Retinal pigment epithelial cell (primary cell): ENCODE data around the gene SNTB2.

Experiments used
- DNase-seq: peaks from one replicate; pipeline ENCODE4 v3.0.0-alpha.2; 2010; ENCODE audit warnings: low read depth
- H3K4me3 ChIP-seq: 2 replicates; pipeline ENCODE4 v1.5.1; 2011; ENCODE audit warnings: mild to moderate bottlenecking, low read length, control low read depth, moderate library complexity
- CTCF ChIP-seq: conservative IDR thresholded peaks from 2 replicates; pipeline ENCODE4 v1.5.1; 2011; ENCODE audit warnings: low read depth, low read length, control low read depth, inconsistent platforms

The SNTB2 gene

DNA sequence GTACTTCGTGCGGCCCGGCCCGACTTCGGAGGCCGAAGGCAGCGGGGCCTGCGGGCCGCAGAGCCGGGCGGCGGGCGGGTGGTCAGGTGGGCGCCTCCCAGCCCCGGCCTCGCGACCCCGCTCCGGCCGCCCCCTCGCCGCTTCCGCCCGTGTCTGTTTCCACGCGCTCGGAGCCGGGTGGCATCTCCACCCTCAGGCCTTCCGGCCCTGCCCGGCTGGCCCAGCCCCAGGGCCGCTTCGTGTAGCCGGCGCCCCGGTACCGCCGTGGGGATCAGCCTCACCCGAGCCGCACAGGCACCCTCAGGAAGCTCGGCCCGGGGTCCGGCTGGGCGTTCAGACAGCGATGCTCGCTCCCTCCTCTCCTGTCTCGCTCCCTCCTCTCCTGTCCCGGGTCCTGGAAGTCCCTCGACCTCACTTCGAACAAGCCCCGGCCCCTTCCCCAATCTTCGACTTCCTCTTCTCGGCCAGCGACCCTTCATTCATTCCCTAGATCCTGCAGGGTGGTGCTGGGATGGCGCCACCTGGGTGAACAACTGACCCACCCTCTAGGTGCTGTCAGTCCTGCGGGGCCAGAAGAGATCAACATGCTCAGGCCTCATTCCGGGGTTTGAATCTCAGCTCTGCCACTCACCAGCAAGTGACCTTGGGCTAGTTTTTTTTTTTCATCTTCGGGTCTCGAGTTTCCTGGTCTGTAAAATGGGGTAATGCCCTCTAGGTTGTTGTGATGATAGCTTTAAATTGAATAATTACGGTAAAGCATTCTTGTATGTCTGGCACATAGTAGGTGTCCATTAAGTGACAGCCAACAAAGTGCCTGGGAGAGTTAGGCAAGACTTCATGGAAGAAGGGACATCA, 124.8 kb downstream of the SNTB2 start:
- no peak for DNase-seq
- peak; percentile 35 for TF ChIP-seq CTCF
- peak overlapping the region; percentile 79 for H3K4me3 ChIP-seq

GRCh38 chr16:69313469-69313868, 126.5 kb downstream of the SNTB2 start:
- no peak overlapping the region for H3K4me3 ChIP-seq
- DNase-seq: no peak
- TF ChIP-seq CTCF: no peak

DNA sequence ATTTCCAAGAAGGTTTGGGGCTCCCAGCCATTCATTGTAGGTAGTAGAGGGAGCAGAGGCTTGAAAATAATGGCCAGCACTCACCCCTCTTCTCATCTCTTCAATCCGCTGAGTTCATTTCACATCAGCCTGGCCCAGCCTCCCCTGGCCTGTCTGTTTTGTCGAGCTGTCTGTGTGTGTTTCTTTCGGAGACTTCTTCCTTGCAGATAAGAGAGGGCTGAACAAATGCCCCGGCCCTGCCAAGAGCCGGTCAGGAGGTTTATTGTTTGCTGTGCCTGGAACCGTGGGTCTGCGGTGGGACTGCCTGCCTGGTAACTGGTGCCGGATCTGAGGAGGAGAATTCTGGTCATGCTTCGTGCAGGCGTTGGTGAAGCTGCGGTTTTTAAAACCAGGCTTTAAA, 127.6 kb downstream of the SNTB2 start:
- no peak for DNase-seq
- H3K4me3 ChIP-seq: no peak overlapping the region
- no peak for TF ChIP-seq CTCF

DNA sequence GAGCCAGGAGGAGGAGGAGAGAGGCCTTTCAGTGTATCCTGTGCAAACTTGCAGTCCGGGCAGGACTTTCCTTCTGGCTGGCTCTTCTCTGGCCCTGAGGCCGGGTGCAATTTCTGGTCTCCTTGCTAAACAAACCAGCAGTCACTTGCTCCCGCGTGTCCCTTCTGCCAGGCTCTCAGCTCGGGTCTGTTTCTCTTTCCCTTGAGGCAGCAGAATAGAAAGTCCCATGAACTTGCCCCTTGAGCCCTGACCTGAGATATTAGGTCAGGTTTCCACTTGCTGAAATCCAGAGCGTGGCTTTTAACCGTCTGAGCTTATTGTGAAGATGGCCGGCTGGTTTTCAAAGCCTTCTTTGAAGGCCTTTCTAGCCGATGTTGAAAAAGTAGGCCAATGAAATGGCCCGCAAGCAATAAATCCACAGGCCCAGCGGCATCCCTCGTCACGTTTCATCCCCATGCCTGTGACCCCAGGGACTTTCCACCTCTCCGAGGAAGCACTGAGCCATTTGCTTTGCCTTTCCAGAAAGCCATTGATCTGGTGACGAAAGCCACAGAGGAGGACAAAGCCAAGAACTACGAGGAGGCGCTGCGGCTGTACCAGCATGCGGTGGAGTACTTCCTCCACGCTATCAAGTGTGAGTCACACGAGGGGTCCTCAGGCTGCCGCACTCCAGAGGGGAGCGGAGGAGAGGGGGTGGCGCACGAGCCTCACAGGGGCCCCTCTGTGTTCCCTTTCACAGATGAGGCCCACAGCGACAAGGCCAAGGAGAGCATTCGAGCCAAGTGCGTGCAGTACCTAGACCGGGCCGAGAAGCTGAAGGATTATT, 128.7 kb downstream of the SNTB2 start:
- H3K4me3 ChIP-seq: no peak overlapping the region
- DNase-seq: no peak
- no peak for TF ChIP-seq CTCF

GRCh38 chr16:69316595-69317034, 129.7 kb downstream of the SNTB2 start:
- no peak overlapping the region for H3K4me3 ChIP-seq
- no peak for DNase-seq
- no peak for TF ChIP-seq CTCF

DNA sequence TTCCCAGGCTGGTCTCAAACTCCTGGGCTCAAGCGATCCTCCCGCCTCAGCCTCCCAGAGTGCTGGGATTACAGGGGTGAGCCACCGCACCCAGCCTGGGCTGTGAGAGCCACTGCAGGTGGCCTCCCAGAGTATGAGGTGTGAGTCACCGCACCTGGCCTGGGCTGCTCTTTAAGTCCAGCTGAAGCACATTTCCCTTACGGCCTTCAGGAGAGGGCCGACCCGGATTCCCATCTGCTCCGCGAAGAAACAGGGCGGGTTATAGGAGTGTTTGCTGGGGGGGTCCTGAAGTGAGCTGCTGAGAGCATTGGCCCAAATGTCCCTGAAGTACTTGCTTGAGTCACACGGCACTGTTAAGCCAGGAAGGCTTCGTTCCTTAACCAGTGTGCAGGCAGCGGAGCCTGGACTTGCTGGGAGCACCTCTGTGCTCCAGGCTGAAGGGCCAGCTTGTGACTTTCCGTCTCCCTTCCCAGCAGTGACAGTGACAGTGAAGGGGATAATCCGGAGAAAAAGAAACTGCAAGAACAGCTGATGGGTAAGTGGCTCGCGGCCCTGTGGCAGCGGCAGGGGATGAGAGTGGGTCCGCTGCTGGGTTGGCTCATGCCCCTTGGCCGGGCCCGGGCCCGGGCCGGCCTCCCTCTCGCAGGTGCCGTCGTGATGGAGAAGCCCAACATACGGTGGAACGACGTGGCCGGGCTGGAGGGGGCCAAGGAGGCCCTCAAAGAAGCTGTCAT, 131.4 kb downstream of the SNTB2 start:
- no peak for TF ChIP-seq CTCF
- H3K4me3 ChIP-seq: no peak overlapping the region
- DNase-seq: no peak
